ENCODE measurements around the gene CSHL1. TPM values are rescaled to one million over a fixed set of nuclear protein-coding genes. Genes with fewer than 3 reads are reported as not detected.
A peak's percentile ranks its signal among the peaks of the same experiment; 100 is the strongest.

CSHL1 gene
- total RNA-seq, 1 donor from 2014 or later: not detected

- no peaks in the 10 kb centered on the region for H3K9me3 ChIP-seq
- H3K27me3 ChIP-seq: no peaks in the 10 kb centered on the region
- no peak for DNase-seq (ENCODE audit: extremely low spot score in 2 of 2)
- peaks cover 22% of the 10 kb centered on the region for H3K4me1 ChIP-seq
- intact Hi-C loops (cut with DNase I): loop anchor here (5.0 kb wide), 1 partner anchor 1037 kb away; no protein-coding TSS in a partner anchor
- no peak overlapping the region for H3K4me3 ChIP-seq
- TF ChIP-seq, protein P1, sequence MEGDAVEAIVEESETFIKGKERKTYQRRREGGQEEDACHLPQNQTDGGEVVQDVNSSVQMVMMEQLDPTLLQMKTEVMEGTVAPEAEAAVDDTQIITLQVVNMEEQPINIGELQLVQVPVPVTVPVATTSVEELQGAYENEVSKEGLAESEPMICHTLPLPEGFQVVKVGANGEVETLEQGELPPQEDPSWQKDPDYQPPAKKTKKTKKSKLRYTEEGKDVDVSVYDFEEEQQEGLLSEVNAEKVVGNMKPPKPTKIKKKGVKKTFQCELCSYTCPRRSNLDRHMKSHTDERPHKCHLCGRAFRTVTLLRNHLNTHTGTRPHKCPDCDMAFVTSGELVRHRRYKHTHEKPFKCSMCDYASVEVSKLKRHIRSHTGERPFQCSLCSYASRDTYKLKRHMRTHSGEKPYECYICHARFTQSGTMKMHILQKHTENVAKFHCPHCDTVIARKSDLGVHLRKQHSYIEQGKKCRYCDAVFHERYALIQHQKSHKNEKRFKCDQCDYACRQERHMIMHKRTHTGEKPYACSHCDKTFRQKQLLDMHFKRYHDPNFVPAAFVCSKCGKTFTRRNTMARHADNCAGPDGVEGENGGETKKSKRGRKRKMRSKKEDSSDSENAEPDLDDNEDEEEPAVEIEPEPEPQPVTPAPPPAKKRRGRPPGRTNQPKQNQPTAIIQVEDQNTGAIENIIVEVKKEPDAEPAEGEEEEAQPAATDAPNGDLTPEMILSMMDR (IDR thresholded peaks at IDR 0.05): no peak
- no peak for TF ChIP-seq POLR2AphosphoS5 (IDR thresholded peaks at IDR 0.05; ENCODE audit: insufficient read depth in 1 of 2, low read depth in 1 of 2)
- no peak for TF ChIP-seq POLR2A (IDR thresholded peaks at IDR 0.05)
- H3K27ac ChIP-seq: no peak overlapping the region
- no peaks in the 10 kb centered on the region for H3K36me3 ChIP-seq
Observed at GRCh38 chr17:63934183-63935112, 23.4 kb upstream of the CSHL1 start.

- H3K36me3 ChIP-seq: no peaks in the 10 kb centered on the region
Observed at GRCh38 chr17:63933598-63933997, 22.5 kb upstream of the CSHL1 start.

GRCh38 chr17:63932721-63933120 is 21.7 kb upstream of the CSHL1 start:
- H3K27ac ChIP-seq: no peak overlapping the region
- H3K4me1 ChIP-seq: peaks cover 22% of the 10 kb centered on the region
- TF ChIP-seq POLR2AphosphoS5 (IDR thresholded peaks at IDR 0.05; ENCODE audit: insufficient read depth in 1 of 2, low read depth in 1 of 2): no peak
- TF ChIP-seq POLR2A (IDR thresholded peaks at IDR 0.05): no peak
- TF ChIP-seq, protein P1 (IDR thresholded peaks at IDR 0.05): no peak
- H3K9me3 ChIP-seq: no peaks in the 10 kb centered on the region
- H3K27me3 ChIP-seq: no peaks in the 10 kb centered on the region
- intact Hi-C loops (cut with DNase I): no loop called here
- H3K36me3 ChIP-seq: no peaks in the 10 kb centered on the region
- H3K4me3 ChIP-seq: no peak overlapping the region
- DNase-seq (ENCODE audit: extremely low spot score in 2 of 2): no peak

More at GRCh38 chr17:63933598-63933997, 22.5 kb upstream of the CSHL1 start:
- Histone ChIP-seq H3K27me3 (no peaks in the 10 kb centered on the region), H3K9me3 (no peaks in the 10 kb centered on the region), H3K4me1 (peaks cover 22% of the 10 kb centered on the region), H3K4me3 (no peak overlapping the region), H3K27ac (no peak overlapping the region)
- DNase-seq (ENCODE audit: extremely low spot score in 2 of 2): no peak
- TF ChIP-seq, protein P1 (IDR thresholded peaks at IDR 0.05): no peak
- TF ChIP-seq POLR2A (IDR thresholded peaks at IDR 0.05) (no peak), POLR2AphosphoS5 (IDR thresholded peaks at IDR 0.05; ENCODE audit: insufficient read depth in 1 of 2, low read depth in 1 of 2) (no peak)
- intact Hi-C loops (cut with DNase I): no loop called here

- Histone ChIP-seq H3K4me1 (peaks cover 22% of the 10 kb centered on the region), H3K36me3 (no peaks in the 10 kb centered on the region), H3K4me3 (peak within 1 kb of the TSS; percentile 3 to 11), H3K27me3 (no peaks in the 10 kb centered on the region), H3K27ac (peak within 1 kb of the TSS; percentile 63), H3K9me3 (no peaks in the 10 kb centered on the region)
- intact Hi-C loops (cut with DNase I): no loop called here
- TF ChIP-seq, protein P1 (IDR thresholded peaks at IDR 0.05): no peak
- TF ChIP-seq POLR2A (IDR thresholded peaks at IDR 0.05) (no peak), POLR2AphosphoS5 (IDR thresholded peaks at IDR 0.05; ENCODE audit: insufficient read depth in 1 of 2, low read depth in 1 of 2) (no peak)
- no peak for DNase-seq (ENCODE audit: extremely low spot score in 2 of 2)
Observed at GRCh38 chr17:63931981-63932561, 21.0 kb upstream of the CSHL1 start, which contains the start of gene CD79B. TSS of gene CD79B (minus strand) at chr17:63932331. CDS start at chr17:63932261, 70 bp downstream.
